CD14-positive monocyte (primary cell): ENCODE results near the gene CSNK1G3. TPM values are rescaled to one million over a fixed set of nuclear protein-coding genes. Genes with fewer than 3 reads are reported as not detected.

Experiments used
- DNase-seq, 3 donors: peaks; one replicate each; pipeline ENCODE4 v3.0.0-alpha.2; 2011 to 2022
- H2AFZ ChIP-seq: 2 replicates; pipeline ENCODE4 v1.6.0; 2012; ENCODE audit warnings: mild to moderate bottlenecking, low read depth, low read length, inconsistent platforms; ENCODE audit not compliant: insufficient read depth, poor library complexity, severe bottlenecking
- H3K27ac ChIP-seq, 2 donors: 1 replicate in 1 of 2; 2 replicates in 1 of 2; pipeline ENCODE4 v1.5.1; 2012 to 2013; ENCODE audit warnings: low read length in 2 of 2, control low read depth in 1 of 2, inconsistent platforms in 1 of 2, low read depth in 1 of 2, mild to moderate bottlenecking in 1 of 2
- H3K27me3 ChIP-seq, 2 donors: one replicate each; pipeline versions ENCODE4 v1.6.0 to v1.6.1; 2011 to 2013; ENCODE audit warnings: low read length in 2 of 2; ENCODE audit not compliant: control insufficient read depth in 2 of 2, insufficient read depth in 2 of 2
- H3K36me3 ChIP-seq, 2 donors: replicated peaks in 1 of 2; 1 replicate in 1 of 2; 2 replicates in 1 of 2; pipeline versions ENCODE4 v1.5.1 to v1.6.1; 2012 to 2013; ENCODE audit warnings: low read length in 2 of 2, control low read depth in 1 of 2, inconsistent platforms in 1 of 2, mild to moderate bottlenecking in 1 of 2; ENCODE audit not compliant: insufficient read depth in 2 of 2, control insufficient read depth in 1 of 2
- H3K4me1 ChIP-seq, 2 donors: 1 replicate in 1 of 2; 2 replicates in 1 of 2; pipeline versions ENCODE4 v1.5.1 to v1.6.1; 2012 to 2013; ENCODE audit warnings: low read length in 2 of 2, control low read depth in 1 of 2, inconsistent platforms in 1 of 2, mild to moderate bottlenecking in 1 of 2, moderate library complexity in 1 of 2; ENCODE audit not compliant: insufficient read depth in 2 of 2, control insufficient read depth in 1 of 2
- H3K4me2 ChIP-seq: replicated peaks from 2 replicates; pipeline ENCODE3; 2012; ENCODE audit warnings: low read length, moderate library complexity, mild to moderate bottlenecking; ENCODE audit not compliant: poor library complexity, severe bottlenecking; ENCODE audit errors: extremely low read depth
- H3K4me3 ChIP-seq, 3 experiments: fragments of 200-600 bp in 1 of 3; sonication (generic) in 1 of 3; replicated peaks in 1 of 3; 1 replicate in 2 of 3; 2 replicates in 1 of 3; pipeline ENCODE4 v1.5.1; 2011 to 2013; ENCODE audit warnings: low read length in 3 of 3, mild to moderate bottlenecking in 3 of 3, control low read depth in 2 of 3, low read depth in 2 of 3, inconsistent platforms in 1 of 3, moderate library complexity in 1 of 3
- H3K79me2 ChIP-seq: 2 replicates; pipeline ENCODE4 v1.6.0; 2012; ENCODE audit warnings: mild to moderate bottlenecking, control low read depth, inconsistent platforms, low read length, moderate library complexity; ENCODE audit not compliant: insufficient read depth
- H3K9ac ChIP-seq: 2 replicates; pipeline ENCODE4 v1.6.0; 2017; ENCODE audit warnings: low read length, mild to moderate bottlenecking; ENCODE audit not compliant: insufficient read depth, poor library complexity, severe bottlenecking
- H3K9me3 ChIP-seq, 2 donors: replicated peaks in 1 of 2; 1 replicate in 1 of 2; 2 replicates in 1 of 2; pipeline versions ENCODE4 v1.5.1 to v1.6.1; 2012 to 2013; ENCODE audit warnings: low read length in 2 of 2, control low read depth in 1 of 2; ENCODE audit not compliant: control insufficient read depth in 1 of 2, insufficient read depth in 1 of 2
- H4K20me1 ChIP-seq: 2 replicates; pipeline ENCODE4 v1.6.0; 2012; ENCODE audit warnings: mild to moderate bottlenecking, low read length, control low read depth, moderate library complexity; ENCODE audit not compliant: insufficient read depth
- H3K27ac Mint-ChIP-seq, 7 donors: one replicate each; pipeline ENCODE4 v1.8.0; 2020; ENCODE audit warnings: mild to moderate bottlenecking in 7 of 7, mixed read lengths in 7 of 7, moderate library complexity in 6 of 7, inconsistent platforms in 2 of 7
- H3K27me3 Mint-ChIP-seq, 3 donors: one replicate each; pipeline ENCODE4 v1.8.0; 2021 to 2022; ENCODE audit warnings: low read depth in 3 of 3, mild to moderate bottlenecking in 3 of 3, mixed read lengths in 3 of 3, moderate library complexity in 3 of 3, inconsistent platforms in 1 of 3
- H3K36me3 Mint-ChIP-seq, 2 donors: one replicate each; pipeline ENCODE4 v1.8.0; 2020; ENCODE audit warnings: mixed read lengths in 2 of 2, inconsistent platforms in 1 of 2, mild to moderate bottlenecking in 1 of 2
- H3K4me1 Mint-ChIP-seq: one replicate; pipeline ENCODE4 v1.8.0; 2020; ENCODE audit warnings: mild to moderate bottlenecking, mixed read lengths
- H3K4me3 Mint-ChIP-seq, 2 donors: one replicate each; pipeline ENCODE4 v1.8.0; 2020; ENCODE audit warnings: mild to moderate bottlenecking in 2 of 2, mixed read lengths in 2 of 2, moderate library complexity in 1 of 2
- H3K9me3 Mint-ChIP-seq, 7 donors: one replicate each; pipeline ENCODE4 v1.8.0; 2020 to 2022; ENCODE audit warnings: mixed read lengths in 7 of 7, mild to moderate bottlenecking in 6 of 7, moderate library complexity in 6 of 7, inconsistent platforms in 2 of 7
- CTCF ChIP-seq: fragments of 200-600 bp; IDR thresholded peaks from one replicate; pipeline ENCODE4 v1.8.0; 2022; ENCODE audit warnings: antibody characterized with exemption, mild to moderate bottlenecking
- WGBS: methylation state at CpG from one replicate; pipeline ENCODE4 v1.1.5; 2013; ENCODE audit warnings: missing lambda C conversion rate; ENCODE audit not compliant: insufficient coverage; 5-methylcytosine and 5-hydroxymethylcytosine counted together
- intact Hi-C, 2 donors: fragments of 100-400 bp; cut with micrococcal nuclease; formaldehyde crosslinking; loops; one replicate each; pipeline versions ENCODE4 v1.15.0 to v1.15.1; 2023
- polyA plus RNA-seq, 3 donors: library from polyadenylated mRNA; depleted of rRNA in 1 of 3; unstranded in 2 of 3; stranded (reverse) in 1 of 3; fragments of 300-500 nt in 2 of 3; fragments of >200 nt in 1 of 3; fragmentation: Illumina TruSeq in 2 of 3; gene quantifications; 1 replicate in 2 of 3; 2 replicates in 1 of 3; pipeline ENCODE4 v1.2.3, GENCODE V29; 2012 to 2021

CSNK1G3 gene
- polyA plus RNA-seq, 3 donors = 10.8 to 22.3 (median 17.1) TPM

DNA sequence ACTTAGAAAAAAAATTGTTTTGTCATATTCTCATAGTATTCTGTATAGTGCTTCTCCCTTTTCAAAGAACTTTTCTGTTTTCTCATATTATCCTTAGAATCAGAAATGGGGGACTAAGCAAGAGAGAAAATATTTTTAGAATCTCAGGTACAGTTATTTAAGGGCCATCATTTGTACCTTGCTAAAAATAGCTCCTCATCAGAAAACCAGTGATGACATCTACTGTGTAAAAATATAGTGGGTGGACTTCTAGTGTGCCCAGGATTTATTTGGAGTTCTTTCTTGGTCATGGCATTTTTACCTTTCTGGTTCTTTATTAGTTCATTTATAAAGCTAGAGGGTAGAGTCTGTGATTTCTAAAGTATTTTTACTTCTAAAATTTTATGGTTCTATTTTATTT, 82.5 kb downstream of the CSNK1G3 start:
- H3K9ac ChIP-seq = no peak overlapping the region
- Mint-ChIP-seq H3K4me3 (no peak overlapping the region), H3K27me3 (no peaks in the 10 kb centered on the region), H3K9me3 (no peaks in the 10 kb centered on the region), H3K27ac (no peak overlapping the region), H3K4me1 (no peaks in the 10 kb centered on the region), H3K36me3 (peaks cover 43 to 54% of the 10 kb centered on the region in 2 donors)
- no peak for DNase-seq
- H3K9me3 ChIP-seq = no peaks in the 10 kb centered on the region
- intact Hi-C loops = no loop called here
- no peaks in the 10 kb centered on the region for H3K4me1 ChIP-seq
- no peak overlapping the region for H2AFZ ChIP-seq
- H3K27ac ChIP-seq = no peak overlapping the region
- no peak overlapping the region for H3K4me3 ChIP-seq
- peaks cover 38 to 78% of the 10 kb centered on the region in 2 donors for H3K36me3 ChIP-seq
- H3K27me3 ChIP-seq = no peaks in the 10 kb centered on the region
- no peak overlapping the region for H3K4me2 ChIP-seq
- TF ChIP-seq CTCF = no peak
- H4K20me1 ChIP-seq = no peaks in the 10 kb centered on the region
- no peaks in the 10 kb centered on the region for H3K79me2 ChIP-seq

GRCh38 chr5:123597018-123597417, 85.0 kb downstream of the CSNK1G3 start:
- Histone ChIP-seq H3K4me2 (no peak overlapping the region), H4K20me1 (no peaks in the 10 kb centered on the region), H3K27me3 (no peaks in the 10 kb centered on the region), H3K36me3 (peaks cover 29 to 66% of the 10 kb centered on the region in 2 donors), H3K9ac (no peak overlapping the region), H3K4me1 (no peaks in the 10 kb centered on the region), H3K4me3 (no peak overlapping the region), H3K9me3 (no peaks in the 10 kb centered on the region), H3K79me2 (no peaks in the 10 kb centered on the region), H2AFZ (no peak overlapping the region), H3K27ac (no peak overlapping the region)
- TF ChIP-seq CTCF = no peak
- no peak for DNase-seq
- intact Hi-C loops = no loop called here
- no peaks in the 10 kb centered on the region for H3K27me3 Mint-ChIP-seq
- H3K36me3 Mint-ChIP-seq = peaks cover 43 to 49% of the 10 kb centered on the region in 2 donors
- no peak overlapping the region for H3K4me3 Mint-ChIP-seq
- no peak overlapping the region for H3K27ac Mint-ChIP-seq
- H3K9me3 Mint-ChIP-seq = no peaks in the 10 kb centered on the region
- no peaks in the 10 kb centered on the region for H3K4me1 Mint-ChIP-seq
- no CpG with 5 or more reads among the region's 1 CpG for WGBS
